GOT3 (cell line): Measurements from ENCODE around the gene ARHGAP25.

Experiments used
- DNase-seq: peaks from one replicate; lab custom pipeline; 2025; ENCODE audit warnings: mixed read lengths; lab: John Stamatoyannopoulos, UW

ARHGAP25 gene

GRCh38 chr2:68767996-68768395 lies 33.4 kb downstream of the ARHGAP25 start:
- no peak for DNase-seq

- DNase-seq, result no peak
Observed at GRCh38 chr2:68768461-68768860, 33.9 kb downstream of the ARHGAP25 start.

DNA sequence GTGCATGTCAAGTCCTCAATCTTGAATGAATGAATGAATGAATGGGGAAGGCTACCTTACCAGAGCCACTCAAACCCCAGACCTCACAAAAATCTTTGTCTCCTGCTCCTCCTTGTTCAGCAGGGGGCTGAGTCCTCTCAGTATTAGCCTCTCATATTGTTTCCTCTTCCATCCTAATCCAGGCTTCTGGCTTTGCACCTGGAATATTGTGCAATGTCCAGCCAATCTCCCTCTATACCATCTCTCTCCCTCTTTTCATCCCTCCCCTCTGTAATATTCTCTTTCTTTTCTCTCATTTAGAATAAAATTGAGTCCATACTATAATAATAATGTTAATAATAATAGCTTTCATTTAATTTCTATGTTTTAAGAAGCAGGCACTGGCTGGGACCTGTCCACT lies 34.3 kb downstream of the ARHGAP25 start:
- no peak for DNase-seq

DNA sequence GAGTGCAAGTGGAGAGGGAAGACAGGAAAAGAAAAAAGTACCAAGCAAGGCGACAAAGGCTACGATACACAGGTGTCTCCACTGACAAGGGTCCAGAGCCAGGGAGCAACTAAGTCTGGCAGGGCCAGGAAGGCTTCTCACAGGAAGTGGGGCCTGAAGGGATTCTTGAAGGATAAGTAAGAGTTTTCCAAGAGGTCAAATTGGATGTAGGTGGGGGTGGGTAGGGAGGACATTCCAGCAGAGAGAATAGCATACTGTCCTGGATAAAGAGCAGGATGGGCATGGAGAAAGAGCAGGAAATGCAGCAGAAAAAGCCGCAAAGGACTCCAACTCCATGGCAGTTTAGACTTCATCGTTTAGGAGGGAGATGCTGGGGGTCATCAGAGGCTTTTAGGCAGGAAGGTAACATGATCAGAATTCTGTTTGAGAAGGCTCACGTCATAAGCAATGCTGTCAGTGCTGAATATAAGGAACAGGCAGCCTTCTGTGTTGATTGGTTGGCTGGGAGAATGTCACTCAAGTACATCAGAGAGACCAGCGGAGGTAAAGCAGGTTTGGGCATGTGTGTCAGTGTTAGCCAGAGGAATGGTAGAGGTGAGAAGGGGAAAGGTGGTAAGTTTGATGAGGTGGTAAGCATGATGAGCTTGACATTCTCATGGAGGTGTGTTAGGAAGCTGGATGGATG lies 35.1 kb downstream of the ARHGAP25 start:
- no peak for DNase-seq

- no peak for DNase-seq
Observed at GRCh38 chr2:68770271-68771111, 35.9 kb downstream of the ARHGAP25 start.

GRCh38 chr2:68771211-68771751 lies 36.7 kb downstream of the ARHGAP25 start:
- DNase-seq, result no peak

DNA sequence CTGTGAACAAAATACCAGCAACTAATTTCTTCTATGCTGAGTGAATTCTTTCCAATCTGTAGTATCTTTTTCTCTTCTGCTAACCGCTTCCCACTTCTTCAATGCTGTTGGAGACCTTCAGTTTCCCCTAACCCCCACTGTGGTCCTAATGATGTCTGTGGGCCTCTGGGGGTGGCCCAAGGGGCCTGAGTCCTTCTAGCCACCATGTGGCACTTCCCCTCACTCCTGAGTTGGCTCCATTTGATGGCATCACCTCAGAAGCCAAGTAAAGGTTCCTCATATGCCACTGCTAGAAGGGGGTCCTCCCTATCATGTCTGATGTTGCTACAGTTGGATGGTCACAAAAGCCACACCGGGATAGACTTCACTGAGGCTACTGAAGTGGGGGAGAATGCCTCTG lies 37.5 kb downstream of the ARHGAP25 start:
- no peak for DNase-seq

GRCh38 chr2:68774569-68775271 lies 40.1 kb downstream of the ARHGAP25 start:
- no peak for DNase-seq

GRCh38 chr2:68775272-68775842 lies 40.7 kb downstream of the ARHGAP25 start:
- DNase-seq, result no peak

DNA sequence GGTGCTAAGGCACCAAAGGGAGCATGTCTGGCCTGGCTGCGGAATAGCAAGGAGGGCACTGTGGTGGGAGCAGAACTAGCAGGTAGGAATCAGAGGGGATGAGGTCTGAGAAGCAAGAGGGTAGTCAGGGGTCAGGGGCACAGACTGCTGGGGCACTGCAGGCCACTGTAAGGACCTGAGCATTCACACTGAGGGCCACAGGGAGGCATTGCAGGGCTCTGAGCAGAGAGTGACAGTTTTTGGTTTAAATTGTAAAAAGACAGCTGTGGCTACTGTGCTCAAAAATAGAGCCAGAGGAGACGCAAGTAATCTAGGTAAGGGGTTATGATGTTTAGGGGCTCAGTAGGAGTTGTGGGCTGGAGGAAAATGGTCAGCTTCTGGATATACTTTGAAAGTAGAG lies 41.5 kb downstream of the ARHGAP25 start:
- no peak for DNase-seq

- DNase-seq, result no peak
Observed at GRCh38 chr2:68779595-68779994, 45.0 kb downstream of the ARHGAP25 start.

GRCh38 chr2:68784188-68784587 lies 49.6 kb downstream of the ARHGAP25 start:
- no peak for DNase-seq

GRCh38 chr2:68784915-68785314 lies 50.3 kb downstream of the ARHGAP25 start:
- DNase-seq, result no peak

GRCh38 chr2:68787356-68787755 lies 52.7 kb downstream of the ARHGAP25 start:
- no peak for DNase-seq

DNA sequence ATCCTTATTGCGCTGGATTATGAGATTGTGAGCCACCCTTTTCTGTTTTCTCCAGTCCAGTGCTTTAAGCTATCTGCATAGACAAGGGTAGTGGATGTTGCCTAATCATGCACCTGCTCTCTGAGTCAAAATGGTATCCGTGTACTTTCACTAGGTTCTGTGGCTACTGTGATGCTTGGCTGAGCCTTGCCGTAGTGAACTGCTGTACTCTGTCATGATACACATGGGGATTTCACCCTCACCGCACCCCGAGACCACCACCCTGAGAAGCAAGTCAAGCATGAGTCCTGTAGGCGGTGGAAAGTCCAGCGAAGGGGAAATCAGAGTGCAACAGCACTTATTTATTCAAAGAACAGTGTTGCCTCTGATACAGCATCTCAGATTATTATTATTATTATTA lies 55.0 kb downstream of the ARHGAP25 start:
- no peak for DNase-seq

GRCh38 chr2:68790600-68790999 lies 56.0 kb downstream of the ARHGAP25 start:
- no peak for DNase-seq

GRCh38 chr2:68791914-68792313 lies 57.3 kb downstream of the ARHGAP25 start:
- DNase-seq, result no peak

DNA sequence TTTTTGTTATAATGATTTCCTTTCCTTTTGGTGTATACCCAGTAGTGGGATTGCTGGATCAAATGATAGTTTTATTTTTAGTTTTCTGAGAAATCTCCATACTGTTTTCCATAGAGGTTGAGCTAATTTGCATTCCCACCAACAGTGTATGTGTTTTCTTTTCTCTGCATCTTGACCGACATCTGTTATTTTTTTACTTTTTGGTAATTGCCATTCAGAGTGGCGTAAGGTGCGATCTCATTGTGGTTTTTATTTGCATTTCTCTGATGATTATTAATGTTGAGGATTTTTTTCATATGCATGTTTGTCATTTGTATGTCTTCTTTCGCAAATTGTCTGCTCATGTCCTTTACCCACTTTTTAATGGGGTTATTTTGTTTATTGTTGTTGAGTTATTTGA lies 58.1 kb downstream of the ARHGAP25 start:
- DNase-seq, result no peak

DNA sequence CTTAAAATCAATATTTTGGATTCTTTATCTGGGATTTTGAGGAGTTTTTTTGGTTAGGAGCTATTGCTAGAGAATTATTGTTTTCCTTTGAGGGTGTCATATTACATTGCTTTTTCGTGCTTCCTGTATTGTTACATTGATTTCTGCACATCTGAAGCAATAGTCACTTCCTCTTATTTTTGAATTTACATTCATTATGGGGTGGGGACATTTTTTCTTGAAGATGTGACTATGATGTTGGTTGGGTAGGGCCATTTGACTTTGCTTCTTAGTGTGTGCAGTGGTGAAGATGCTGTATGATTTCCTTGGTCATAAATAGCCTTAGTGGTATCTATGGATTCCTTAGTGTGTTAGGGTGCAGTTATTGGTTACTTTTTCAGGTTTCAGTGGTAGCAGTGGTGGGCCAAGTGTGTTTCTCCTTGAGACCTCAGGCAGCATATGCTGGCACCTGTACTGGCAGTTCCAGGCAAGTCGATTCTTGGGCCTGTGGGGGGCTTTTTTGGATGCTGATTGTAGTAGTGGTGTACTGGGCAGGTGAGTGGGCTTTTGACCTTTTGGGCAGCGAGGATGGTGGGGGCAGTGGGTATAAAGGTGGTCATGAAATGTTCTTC lies 61.8 kb downstream of the ARHGAP25 start:
- no peak for DNase-seq

DNA sequence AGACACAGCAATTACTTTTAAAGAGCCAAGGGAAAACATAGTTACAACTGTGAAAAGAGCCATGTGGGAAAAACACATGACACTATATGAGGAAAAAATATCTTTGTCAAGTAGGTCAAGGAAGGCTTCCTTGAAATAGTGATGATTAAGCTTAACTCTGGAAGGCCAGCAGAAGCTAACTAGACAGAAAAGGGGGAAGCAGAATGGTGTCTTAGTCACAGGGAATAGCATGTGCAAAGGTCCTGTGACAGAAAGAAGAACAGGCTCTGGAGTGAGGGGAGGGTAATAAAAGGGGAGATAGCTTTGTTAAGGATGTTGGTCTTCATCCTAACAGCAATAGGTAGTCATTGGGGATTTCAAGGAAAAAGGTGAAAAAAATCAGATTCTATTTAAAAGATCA lies 64.0 kb downstream of the ARHGAP25 start:
- DNase-seq, result no peak

DNA sequence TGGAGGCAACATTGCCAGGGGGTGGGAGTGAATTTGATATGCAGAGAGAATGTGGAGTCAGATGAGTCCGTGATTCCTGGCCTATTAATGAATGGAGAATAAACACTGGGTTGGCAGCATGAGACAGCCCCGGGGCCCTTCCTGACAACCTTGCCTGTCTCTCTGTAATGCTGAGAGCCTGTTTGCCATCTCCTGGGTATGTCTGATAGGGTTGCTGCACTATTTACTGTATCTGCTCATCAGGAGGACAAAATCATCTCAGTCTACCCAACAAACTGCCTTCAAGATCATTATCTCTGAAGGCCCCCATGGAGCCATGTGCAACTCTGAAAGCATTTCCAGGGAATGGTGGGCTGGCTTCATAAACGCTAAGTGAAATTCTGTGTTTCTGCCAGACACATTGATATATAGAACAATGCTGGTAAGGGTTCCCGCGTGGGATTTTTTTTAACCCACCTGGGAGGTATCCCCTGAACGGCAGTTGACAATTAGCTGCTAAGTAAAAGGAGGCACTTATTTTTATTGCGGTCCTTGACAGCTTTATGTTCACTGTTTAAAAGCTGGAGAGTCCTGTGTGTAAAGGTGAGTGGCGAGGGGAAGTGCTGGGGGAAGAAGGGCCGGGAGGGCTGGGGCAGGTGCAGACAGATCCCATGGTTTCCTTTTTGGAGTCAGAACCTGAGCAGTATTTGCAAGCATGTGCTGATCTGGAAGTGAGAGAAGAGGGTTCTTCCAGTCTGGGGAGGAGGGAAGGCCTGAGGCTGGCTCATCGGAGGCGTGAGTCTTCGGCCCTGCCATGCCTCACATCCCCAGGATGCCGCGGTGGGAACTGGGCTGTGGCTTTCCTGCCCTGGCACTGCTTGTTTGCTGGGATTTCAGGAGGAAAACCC lies 64.8 kb downstream of the ARHGAP25 start:
- no peak for DNase-seq
